ENCODE results near the gene TOLLIP.

TOLLIP gene

DNA sequence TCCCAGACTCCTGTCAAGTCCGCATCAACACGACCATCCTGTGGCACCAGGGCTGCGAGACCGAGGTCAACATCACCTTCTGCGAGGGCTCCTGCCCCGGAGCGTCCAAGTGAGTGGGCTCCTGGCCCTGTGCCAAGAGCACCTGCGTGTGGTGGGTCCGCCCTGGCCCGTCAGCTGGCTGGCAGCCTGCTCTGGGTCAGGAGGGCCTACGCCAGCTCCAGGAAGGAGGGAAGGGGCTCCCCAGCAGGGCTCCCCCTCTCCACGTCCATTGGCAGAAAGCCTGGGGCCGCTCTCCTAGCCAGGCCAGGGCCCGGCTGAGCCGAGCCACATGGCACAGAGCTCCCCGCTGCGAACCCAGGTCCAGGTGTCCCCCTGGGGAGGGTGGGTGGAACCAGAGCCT lies 48.8 kb downstream of the TOLLIP start:
- no peak for DNase-seq (ENCODE audit: low spot score)
- Histone ChIP-seq H2AFZ (ENCODE audit: low read length) (no peak overlapping the region), H2AK5ac (ENCODE audit: low read depth, low read length) (peak overlapping the region; percentile 60), H3K18ac (ENCODE audit: low read length) (peak overlapping the region; percentile 13), H2BK120ac (ENCODE audit: low read depth, low read length) (no peak overlapping the region), H3K79me1 (ENCODE audit: low read depth, low read length) (peaks cover 2% of the 10 kb centered on the region), H2BK15ac (ENCODE audit: low read length) (peak overlapping the region; percentile 89), H3K14ac (ENCODE audit: low read length) (no peak overlapping the region), H3K23ac (ENCODE audit: low read depth, low read length, poor library complexity) (peak overlapping the region; percentile 45), H3K4me1 (ENCODE audit: control insufficient read depth in 2 of 2, insufficient read depth in 1 of 2, low read depth in 1 of 2, low read length in 2 of 2) (peaks cover 6 to 15% of the 10 kb centered on the region in 2 donors), H3K4ac (ENCODE audit: low read length) (no peak overlapping the region), H3K27ac (replicated peaks; ENCODE audit: low read length) (no peak overlapping the region), H3K36me3 (replicated peaks in 1 of 2; ENCODE audit: control insufficient read depth in 2 of 2, insufficient read depth in 2 of 2, low read length in 2 of 2) (no peaks in the 10 kb centered on the region), H3K27me3 (ENCODE audit: control insufficient read depth in 3 of 3, insufficient read depth in 3 of 3, low read depth in 1 of 3, low read length in 3 of 3) (no peaks in the 10 kb centered on the region), H3K4me2 (ENCODE audit: insufficient read depth, low read length, poor library complexity, severe bottlenecking) (no peak overlapping the region), H2BK12ac (ENCODE audit: low read length) (peak overlapping the region; percentile 63), H2BK5ac (ENCODE audit: low read length) (peak overlapping the region; percentile 75), H4K91ac (ENCODE audit: low read depth, low read length, poor library complexity) (no peak overlapping the region), H3K9me3 (replicated peaks in 1 of 2; ENCODE audit: control insufficient read depth in 2 of 2, insufficient read depth in 1 of 2, low read depth in 1 of 2, low read length in 2 of 2) (peaks cover 0 to 5% of the 10 kb centered on the region in 2 donors), H3K9ac (ENCODE audit: low read depth, low read length, poor library complexity) (no peak overlapping the region), H3K4me3 (ENCODE audit: low read length in 2 of 2) (no peak overlapping the region), H4K8ac (ENCODE audit: low read depth, low read length) (no peak overlapping the region)
- WGBS, 2 donors (ENCODE audit: extremely low coverage in 2 of 2, insufficient read length in 2 of 2, insufficient replicate concordance in 1 of 2), result no CpG with 5 or more reads among the region's 17 CpGs

DNA sequence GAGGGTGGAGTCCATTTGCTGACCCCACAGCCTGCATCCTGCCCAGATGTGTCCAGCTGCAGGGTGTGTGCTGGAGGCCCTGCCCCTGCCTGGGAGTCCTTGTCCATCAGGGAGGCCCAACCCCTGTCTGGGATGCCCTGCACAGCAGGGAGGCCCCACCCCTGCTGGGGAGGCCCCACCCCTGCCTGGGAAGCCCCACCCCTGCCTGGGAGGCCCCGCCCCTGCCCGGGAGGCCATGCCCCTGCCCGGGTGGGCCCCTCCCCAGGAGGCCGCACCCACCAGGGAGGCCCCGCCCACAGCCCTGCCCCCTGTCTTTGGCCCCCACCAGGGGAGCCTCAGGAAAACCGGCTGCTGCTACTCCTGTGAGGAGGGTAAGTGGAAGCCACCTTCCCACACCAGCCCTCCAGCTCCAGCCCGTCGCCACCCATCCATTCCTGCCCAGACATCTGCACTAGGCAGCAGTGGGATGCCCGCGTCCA lies 49.4 kb downstream of the TOLLIP start:
- H4K91ac ChIP-seq (ENCODE audit: low read depth, low read length, poor library complexity), result no peak overlapping the region
- H3K36me3 ChIP-seq (replicated peaks in 1 of 2; ENCODE audit: control insufficient read depth in 2 of 2, insufficient read depth in 2 of 2, low read length in 2 of 2), result no peaks in the 10 kb centered on the region
- no peak overlapping the region for H3K4ac ChIP-seq (ENCODE audit: low read length)
- H3K23ac ChIP-seq (ENCODE audit: low read depth, low read length, poor library complexity), result peak overlapping the region; percentile 45
- peak overlapping the region; percentile 89 for H2BK15ac ChIP-seq (ENCODE audit: low read length)
- no peak overlapping the region for H3K27ac ChIP-seq (replicated peaks; ENCODE audit: low read length)
- peaks cover 2% of the 10 kb centered on the region for H3K79me1 ChIP-seq (ENCODE audit: low read depth, low read length)
- H3K14ac ChIP-seq (ENCODE audit: low read length), result no peak overlapping the region
- no peak overlapping the region for H3K18ac ChIP-seq (ENCODE audit: low read length)
- no peak overlapping the region for H4K8ac ChIP-seq (ENCODE audit: low read depth, low read length)
- H3K4me2 ChIP-seq (ENCODE audit: insufficient read depth, low read length, poor library complexity, severe bottlenecking), result no peak overlapping the region
- H3K27me3 ChIP-seq (ENCODE audit: control insufficient read depth in 3 of 3, insufficient read depth in 3 of 3, low read depth in 1 of 3, low read length in 3 of 3), result no peaks in the 10 kb centered on the region
- H2BK5ac ChIP-seq (ENCODE audit: low read length), result no peak overlapping the region
- no peak overlapping the region for H2BK120ac ChIP-seq (ENCODE audit: low read depth, low read length)
- no peak overlapping the region for H3K4me3 ChIP-seq (ENCODE audit: low read length in 2 of 2)
- H3K9me3 ChIP-seq (replicated peaks in 1 of 2; ENCODE audit: control insufficient read depth in 2 of 2, insufficient read depth in 1 of 2, low read depth in 1 of 2, low read length in 2 of 2), result no peaks in the 10 kb centered on the region
- H3K4me1 ChIP-seq (ENCODE audit: control insufficient read depth in 2 of 2, insufficient read depth in 1 of 2, low read depth in 1 of 2, low read length in 2 of 2), result peaks cover 6 to 15% of the 10 kb centered on the region in 2 donors
- WGBS, 2 donors (ENCODE audit: extremely low coverage in 2 of 2, insufficient read length in 2 of 2, insufficient replicate concordance in 1 of 2), result no CpG with 5 or more reads among the region's 10 CpGs
- DNase-seq (ENCODE audit: low spot score), result no peak
- peak overlapping the region; percentile 63 for H2BK12ac ChIP-seq (ENCODE audit: low read length)
- H2AK5ac ChIP-seq (ENCODE audit: low read depth, low read length), result peak overlapping the region; percentile 60
- H2AFZ ChIP-seq (ENCODE audit: low read length), result no peak overlapping the region
- no peak overlapping the region for H3K9ac ChIP-seq (ENCODE audit: low read depth, low read length, poor library complexity)

DNA sequence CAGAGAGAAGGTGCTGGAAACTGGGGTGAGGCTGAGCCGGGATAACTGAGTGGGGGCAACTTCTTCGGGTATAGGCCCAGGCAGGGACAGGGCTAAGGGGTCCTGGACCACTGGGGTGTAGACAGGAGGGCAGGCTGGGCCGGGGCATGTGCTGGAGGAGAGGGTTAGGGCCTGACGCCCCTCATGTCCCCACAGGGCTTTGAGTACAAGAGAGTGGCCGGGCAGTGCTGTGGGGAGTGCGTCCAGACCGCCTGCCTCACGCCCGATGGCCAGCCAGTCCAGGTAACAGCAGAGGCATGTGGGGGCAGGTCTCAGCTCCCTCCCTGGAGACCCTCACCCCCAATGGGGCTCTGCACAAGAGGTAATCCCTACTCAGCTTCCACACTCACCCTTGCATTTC lies 49.9 kb downstream of the TOLLIP start:
- Histone ChIP-seq H3K9me3 (replicated peaks in 1 of 2; ENCODE audit: control insufficient read depth in 2 of 2, insufficient read depth in 1 of 2, low read depth in 1 of 2, low read length in 2 of 2) (no peaks in the 10 kb centered on the region), H2AFZ (ENCODE audit: low read length) (no peak overlapping the region), H3K9ac (ENCODE audit: low read depth, low read length, poor library complexity) (no peak overlapping the region), H2BK12ac (ENCODE audit: low read length) (no peak overlapping the region), H3K14ac (ENCODE audit: low read length) (no peak overlapping the region), H3K27ac (replicated peaks; ENCODE audit: low read length) (no peak overlapping the region), H3K79me1 (ENCODE audit: low read depth, low read length) (peaks cover 2% of the 10 kb centered on the region), H2AK5ac (ENCODE audit: low read depth, low read length) (peak overlapping the region; percentile 70), H4K8ac (ENCODE audit: low read depth, low read length) (no peak overlapping the region), H3K27me3 (ENCODE audit: control insufficient read depth in 3 of 3, insufficient read depth in 3 of 3, low read depth in 1 of 3, low read length in 3 of 3) (no peaks in the 10 kb centered on the region), H3K4ac (ENCODE audit: low read length) (no peak overlapping the region), H2BK120ac (ENCODE audit: low read depth, low read length) (peak overlapping the region; percentile 87), H3K23ac (ENCODE audit: low read depth, low read length, poor library complexity) (no peak overlapping the region), H3K4me3 (ENCODE audit: low read length in 2 of 2) (no peak overlapping the region), H3K4me1 (ENCODE audit: control insufficient read depth in 2 of 2, insufficient read depth in 1 of 2, low read depth in 1 of 2, low read length in 2 of 2) (peaks cover 6 to 15% of the 10 kb centered on the region in 2 donors), H2BK15ac (ENCODE audit: low read length) (peak overlapping the region; percentile 95), H2BK5ac (ENCODE audit: low read length) (peak overlapping the region; percentile 0), H3K4me2 (ENCODE audit: insufficient read depth, low read length, poor library complexity, severe bottlenecking) (no peak overlapping the region), H4K91ac (ENCODE audit: low read depth, low read length, poor library complexity) (no peak overlapping the region), H3K18ac (ENCODE audit: low read length) (no peak overlapping the region), H3K36me3 (replicated peaks in 1 of 2; ENCODE audit: control insufficient read depth in 2 of 2, insufficient read depth in 2 of 2, low read length in 2 of 2) (no peaks in the 10 kb centered on the region)
- DNase-seq (ENCODE audit: low spot score), result no peak
- WGBS, 2 donors (ENCODE audit: extremely low coverage in 2 of 2, insufficient read length in 2 of 2, insufficient replicate concordance in 1 of 2), result no CpG with 5 or more reads among the region's 9 CpGs

DNA sequence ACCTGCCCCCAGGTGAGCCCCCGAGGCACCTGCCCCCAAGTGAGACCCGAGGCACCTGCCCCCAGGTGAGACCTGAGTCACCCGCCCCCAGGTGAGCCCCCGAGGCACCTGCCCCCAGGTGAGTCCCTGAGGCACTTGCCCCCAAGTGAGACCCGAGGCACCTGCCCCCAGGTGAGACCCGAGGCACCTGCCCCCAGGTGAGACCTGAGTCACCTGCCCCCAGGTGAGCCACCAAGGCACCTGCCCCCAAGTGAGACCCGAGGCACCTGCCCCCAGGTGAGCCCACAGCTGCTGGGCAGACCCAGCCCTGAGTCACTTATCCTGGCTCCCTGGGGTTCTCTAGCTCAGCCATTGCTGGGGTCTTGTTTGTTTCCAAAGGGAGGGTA lies 50.4 kb downstream of the TOLLIP start:
- Histone ChIP-seq H3K9me3 (replicated peaks in 1 of 2; ENCODE audit: control insufficient read depth in 2 of 2, insufficient read depth in 1 of 2, low read depth in 1 of 2, low read length in 2 of 2) (no peaks in the 10 kb centered on the region), H2BK15ac (ENCODE audit: low read length) (no peak overlapping the region), H3K79me1 (ENCODE audit: low read depth, low read length) (peaks cover 2% of the 10 kb centered on the region), H2AK5ac (ENCODE audit: low read depth, low read length) (peak overlapping the region; percentile 70), H3K27ac (replicated peaks; ENCODE audit: low read length) (no peak overlapping the region), H3K27me3 (ENCODE audit: control insufficient read depth in 3 of 3, insufficient read depth in 3 of 3, low read depth in 1 of 3, low read length in 3 of 3) (no peaks in the 10 kb centered on the region), H2BK12ac (ENCODE audit: low read length) (no peak overlapping the region), H3K4me3 (ENCODE audit: low read length in 2 of 2) (no peak overlapping the region), H3K9ac (ENCODE audit: low read depth, low read length, poor library complexity) (no peak overlapping the region), H3K36me3 (replicated peaks in 1 of 2; ENCODE audit: control insufficient read depth in 2 of 2, insufficient read depth in 2 of 2, low read length in 2 of 2) (no peaks in the 10 kb centered on the region), H2BK120ac (ENCODE audit: low read depth, low read length) (peak overlapping the region; percentile 87), H3K18ac (ENCODE audit: low read length) (no peak overlapping the region), H3K14ac (ENCODE audit: low read length) (no peak overlapping the region), H4K91ac (ENCODE audit: low read depth, low read length, poor library complexity) (no peak overlapping the region), H3K4me2 (ENCODE audit: insufficient read depth, low read length, poor library complexity, severe bottlenecking) (no peak overlapping the region), H3K4ac (ENCODE audit: low read length) (no peak overlapping the region), H4K8ac (ENCODE audit: low read depth, low read length) (no peak overlapping the region), H3K4me1 (ENCODE audit: control insufficient read depth in 2 of 2, insufficient read depth in 1 of 2, low read depth in 1 of 2, low read length in 2 of 2) (peaks cover 6 to 15% of the 10 kb centered on the region in 2 donors), H2AFZ (ENCODE audit: low read length) (no peak overlapping the region), H3K23ac (ENCODE audit: low read depth, low read length, poor library complexity) (no peak overlapping the region), H2BK5ac (ENCODE audit: low read length) (peak overlapping the region; percentile 0)
- no CpG with 5 or more reads among the region's 7 CpGs for WGBS, 2 donors (ENCODE audit: extremely low coverage in 2 of 2, insufficient read length in 2 of 2, insufficient replicate concordance in 1 of 2)
- DNase-seq (ENCODE audit: low spot score), result no peak
